Right atrium auricular region (tissue), 2 donors: ENCODE data around the gene PRKAG1. TPM values are rescaled to one million over a fixed set of nuclear protein-coding genes. Genes with fewer than 3 reads are reported as not detected.

Experiments used
- DNase-seq: peaks from one replicate; pipeline ENCODE4 v3.0.0-alpha.2; 2019; ENCODE audit warnings: low spot score
- H3K27ac ChIP-seq, 2 donors: fragments of 200-600 bp; sonication (generic); 1 replicate in 1 of 2; 2 replicates in 1 of 2; pipeline ENCODE4 v1.5.1; 2016 to 2019
- H3K27me3 ChIP-seq, 2 donors: fragments of 200-600 bp; sonication (generic); one replicate each; pipeline versions ENCODE4 v1.5.1 to v1.6.0; 2017 to 2019
- H3K36me3 ChIP-seq: fragments of 200-600 bp; sonication (generic); one replicate; pipeline ENCODE4 v1.5.1; 2016
- H3K4me1 ChIP-seq, 2 donors: fragments of 200-600 bp; sonication (generic); one replicate each; pipeline versions ENCODE4 v1.5.1 to v1.6.0; 2017 to 2019
- H3K4me3 ChIP-seq, 2 donors: fragments of 200-600 bp; sonication (generic); 1 replicate in 1 of 2; 2 replicates in 1 of 2; pipeline ENCODE4 v1.5.1; 2017 to 2019; ENCODE audit warnings: mild to moderate bottlenecking in 1 of 2, moderate library complexity in 1 of 2
- H3K9me3 ChIP-seq, 2 donors: fragments of 200-600 bp; sonication (generic); one replicate each; pipeline ENCODE4 v1.5.1; 2019
- CTCF ChIP-seq, 2 donors: fragments of 200-600 bp; sonication (generic); IDR thresholded peaks; one replicate each; pipeline ENCODE4 v1.5.1; 2019; ENCODE audit warnings: antibody characterized with exemption in 2 of 2
- total RNA-seq, 2 donors: library from RNA; depleted of rRNA; stranded (reverse); fragments of >200 nt; gene quantifications; one replicate each; pipeline ENCODE4 v1.1.0, GENCODE V29; 2016

Gene PRKAG1
- total RNA-seq, 2 donors from 2014 or later: 68.5 to 74.8 TPM

- TF ChIP-seq CTCF (IDR thresholded peaks at IDR 0.05): peak; percentile 75 to 81
- H3K4me3 ChIP-seq: peak overlapping the region in 1 of 2 donors; percentile 45
- H3K36me3 ChIP-seq: no peaks in the 10 kb centered on the region
- no peaks in the 10 kb centered on the region for H3K9me3 ChIP-seq
- H3K27ac ChIP-seq: no peak overlapping the region
- DNase-seq: no peak
- H3K27me3 ChIP-seq: peaks cover 7 to 40% of the 10 kb centered on the region in 2 donors
- H3K4me1 ChIP-seq: peaks cover 0 to 50% of the 10 kb centered on the region in 2 donors
Measured at GRCh38 chr12:48977290-48978281, 41.0 kb downstream of the PRKAG1 start.

GRCh38 chr12:48973941-48974673 lies 44.5 kb downstream of the PRKAG1 start:
- no peak overlapping the region for H3K4me3 ChIP-seq
- no peaks in the 10 kb centered on the region for H3K9me3 ChIP-seq
- TF ChIP-seq CTCF (IDR thresholded peaks at IDR 0.05): peak; percentile 56 to 70
- H3K4me1 ChIP-seq: peaks cover 0 to 55% of the 10 kb centered on the region in 2 donors
- DNase-seq: peak; percentile 85
- peak overlapping the region in 1 of 2 donors; percentile 21 for H3K27ac ChIP-seq
- peaks cover 9 to 28% of the 10 kb centered on the region in 2 donors for H3K27me3 ChIP-seq
- H3K36me3 ChIP-seq: no peaks in the 10 kb centered on the region

- Histone ChIP-seq H3K27me3 (peaks cover 4 to 23% of the 10 kb centered on the region in 2 donors), H3K4me3 (no peak overlapping the region), H3K27ac (peak overlapping the region; percentile 15 to 67), H3K4me1 (peaks cover 0 to 49% of the 10 kb centered on the region in 2 donors), H3K9me3 (no peaks in the 10 kb centered on the region), H3K36me3 (no peaks in the 10 kb centered on the region)
- TF ChIP-seq CTCF (IDR thresholded peaks at IDR 0.05): no peak
- DNase-seq: peak; percentile 83
Measured at GRCh38 chr12:48973531-48973930, 45.0 kb downstream of the PRKAG1 start.

GRCh38 chr12:48972952-48973483 lies 45.6 kb downstream of the PRKAG1 start:
- Histone ChIP-seq H3K36me3 (no peaks in the 10 kb centered on the region), H3K9me3 (no peaks in the 10 kb centered on the region), H3K27me3 (peaks cover 3 to 18% of the 10 kb centered on the region in 2 donors), H3K4me3 (no peak overlapping the region), H3K27ac (peak overlapping the region; percentile 15 to 67), H3K4me1 (peaks cover 0 to 44% of the 10 kb centered on the region in 2 donors)
- TF ChIP-seq CTCF (IDR thresholded peaks at IDR 0.05): no peak
- no peak for DNase-seq

- no peak for TF ChIP-seq CTCF (IDR thresholded peaks at IDR 0.05)
- H3K36me3 ChIP-seq: no peaks in the 10 kb centered on the region
- H3K27ac ChIP-seq: no peak overlapping the region
- H3K9me3 ChIP-seq: no peaks in the 10 kb centered on the region
- H3K4me3 ChIP-seq: no peak overlapping the region
- H3K27me3 ChIP-seq: peaks cover 3 to 12% of the 10 kb centered on the region in 2 donors
- no peak for DNase-seq
- H3K4me1 ChIP-seq: peaks cover 0 to 39% of the 10 kb centered on the region in 2 donors
Measured at GRCh38 chr12:48972213-48972951, 46.2 kb downstream of the PRKAG1 start.
